ENCODE results near the gene PRAMEF26. TPM values are rescaled to one million over a fixed set of nuclear protein-coding genes. Genes with fewer than 3 reads are reported as not detected.
"Not testable (repeated sequence)": the region's sequence is repeated elsewhere in the genome, so short reads cannot be mapped to it uniquely, and the experiment has no call there.

The PRAMEF26 gene
- total RNA-seq: not detected
- not detected for polyA plus RNA-seq
- long read RNA-seq, donor 1: 0 reads
- long read RNA-seq, donor 2: 0 reads
- long read RNA-seq, donor 3: 0 reads
- long read RNA-seq, donor 4: 0 reads
- long read RNA-seq, donor 5: 0 reads

DNA sequence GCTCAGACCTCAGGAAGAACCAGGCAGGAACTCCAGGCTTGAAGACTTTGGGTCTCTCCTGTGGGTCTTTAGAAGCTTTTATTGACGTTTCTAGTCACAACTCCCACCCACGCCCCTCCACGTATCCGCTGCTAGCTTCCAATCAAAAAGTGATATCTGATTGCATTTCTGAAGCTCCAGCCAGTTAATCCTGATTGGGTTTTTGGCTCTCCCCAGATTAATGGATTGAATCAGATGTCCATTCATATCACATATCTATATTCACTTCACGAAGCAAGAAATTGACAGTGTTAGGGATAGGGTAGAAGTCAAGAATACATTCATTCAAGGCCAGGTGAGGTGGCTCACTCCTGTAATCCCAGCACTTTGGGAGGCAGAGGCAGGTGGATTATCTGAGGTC is at the start of gene PRAMEF26:
PRAMEF26 (minus strand) TSS at position 101 of the 400 bp plus-strand sequence. CDS start 2,914 bp downstream, outside the sequence.
- H3K4me1 ChIP-seq (ENCODE audit: control insufficient read depth in 5 of 5, insufficient read depth in 5 of 5, low read length in 5 of 5); ATAC-seq (ENCODE audit: insufficient read depth, low FRiP score); H3K36me3 ChIP-seq (ENCODE audit: control insufficient read depth in 4 of 4, insufficient read depth in 4 of 4, low read length in 4 of 4); DNase-seq; H3K27me3 ChIP-seq (ENCODE audit: control insufficient read depth in 3 of 3, insufficient read depth in 3 of 3, low read length in 2 of 3); H3K27ac ChIP-seq (ENCODE audit: low read depth in 1 of 2, low read length in 1 of 2); H3K9ac ChIP-seq (ENCODE audit: insufficient read depth in 1 of 2, low read length in 2 of 2); H3K4me3 ChIP-seq; H3K9me3 ChIP-seq (ENCODE audit: control insufficient read depth in 4 of 4, insufficient read depth in 3 of 4, low read length in 3 of 4): not testable (repeated sequence)
- 83 to 100% methylated on average over 1 of the region's 5 CpGs for WGBS, 2 donors

DNA sequence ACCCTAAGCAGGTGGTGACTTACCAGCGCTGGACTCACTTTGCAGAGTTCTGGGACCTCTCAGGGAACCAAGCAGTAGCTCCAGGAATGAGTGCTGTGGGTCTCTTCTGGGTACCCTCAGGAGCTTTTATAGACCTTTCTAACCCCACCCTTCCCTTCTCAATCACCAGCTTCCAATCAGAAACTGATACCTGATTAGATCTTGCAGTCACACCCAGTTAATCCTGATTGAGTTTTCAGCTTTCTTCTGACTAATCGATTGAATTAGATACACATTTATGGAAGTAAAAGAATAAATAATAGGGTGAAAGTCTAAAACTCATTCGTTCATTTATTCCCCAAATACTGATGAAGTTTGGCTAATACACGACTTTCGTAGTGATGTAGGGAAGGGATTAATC is 45.5 kb upstream of the PRAMEF26 start, which contains the start of gene PRAMEF13:
PRAMEF13 (minus strand) TSS at position 101 of the 400 bp plus-strand sequence. CDS start 1,820 bp downstream, outside the sequence.
- not testable (repeated sequence) for ATAC-seq (ENCODE audit: insufficient read depth, low FRiP score); H3K4me3 ChIP-seq; H3K27ac ChIP-seq (ENCODE audit: low read depth in 1 of 2, low read length in 1 of 2); H3K9me3 ChIP-seq (ENCODE audit: control insufficient read depth in 4 of 4, insufficient read depth in 3 of 4, low read length in 3 of 4); H3K4me1 ChIP-seq (ENCODE audit: control insufficient read depth in 5 of 5, insufficient read depth in 5 of 5, low read length in 5 of 5); H3K27me3 ChIP-seq (ENCODE audit: control insufficient read depth in 3 of 3, insufficient read depth in 3 of 3, low read length in 2 of 3); H3K9ac ChIP-seq (ENCODE audit: insufficient read depth in 1 of 2, low read length in 2 of 2); DNase-seq; H3K36me3 ChIP-seq (ENCODE audit: control insufficient read depth in 4 of 4, insufficient read depth in 4 of 4, low read length in 4 of 4)
- 100% methylated on average over 1 of the region's 5 CpGs; no CpG with 5 or more reads in 1 of the 2 donors for WGBS, 2 donors

DNA sequence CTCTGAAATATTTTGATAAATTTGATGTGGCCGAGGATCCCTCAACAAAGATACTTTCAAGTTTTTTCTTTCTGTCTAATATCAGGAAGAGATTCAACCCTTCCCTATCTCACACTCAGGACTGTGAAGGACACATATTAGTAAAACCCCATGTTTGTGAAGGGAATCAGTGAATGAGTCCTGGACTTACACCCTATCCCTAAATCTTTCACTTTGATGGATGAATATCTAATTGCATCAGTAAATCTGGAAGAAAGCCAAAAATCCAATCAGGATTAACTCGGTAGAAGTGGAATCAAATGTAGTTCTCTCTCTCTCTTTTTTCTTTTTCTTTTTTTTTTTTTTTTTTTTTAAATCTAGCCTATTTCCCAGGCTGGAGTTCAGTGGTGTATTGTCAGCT is 15.7 kb upstream of the PRAMEF26 start, which contains the start of gene PRAMEF9:
PRAMEF9 (plus strand) TSS at position 301 of the 400 bp plus-strand sequence. CDS start 3,433 bp downstream, outside the sequence.
- 94 to 100% methylated on average over 1 of the region's 2 CpGs for WGBS, 2 donors
- not testable (repeated sequence) for H3K9me3 ChIP-seq (ENCODE audit: control insufficient read depth in 4 of 4, insufficient read depth in 3 of 4, low read length in 3 of 4); DNase-seq; H3K36me3 ChIP-seq (ENCODE audit: control insufficient read depth in 4 of 4, insufficient read depth in 4 of 4, low read length in 4 of 4); H3K27ac ChIP-seq (ENCODE audit: low read depth in 1 of 2, low read length in 1 of 2); H3K4me1 ChIP-seq (ENCODE audit: control insufficient read depth in 5 of 5, insufficient read depth in 5 of 5, low read length in 5 of 5); ATAC-seq (ENCODE audit: insufficient read depth, low FRiP score); H3K9ac ChIP-seq (ENCODE audit: insufficient read depth in 1 of 2, low read length in 2 of 2); H3K4me3 ChIP-seq; H3K27me3 ChIP-seq (ENCODE audit: control insufficient read depth in 3 of 3, insufficient read depth in 3 of 3, low read length in 2 of 3)

DNA sequence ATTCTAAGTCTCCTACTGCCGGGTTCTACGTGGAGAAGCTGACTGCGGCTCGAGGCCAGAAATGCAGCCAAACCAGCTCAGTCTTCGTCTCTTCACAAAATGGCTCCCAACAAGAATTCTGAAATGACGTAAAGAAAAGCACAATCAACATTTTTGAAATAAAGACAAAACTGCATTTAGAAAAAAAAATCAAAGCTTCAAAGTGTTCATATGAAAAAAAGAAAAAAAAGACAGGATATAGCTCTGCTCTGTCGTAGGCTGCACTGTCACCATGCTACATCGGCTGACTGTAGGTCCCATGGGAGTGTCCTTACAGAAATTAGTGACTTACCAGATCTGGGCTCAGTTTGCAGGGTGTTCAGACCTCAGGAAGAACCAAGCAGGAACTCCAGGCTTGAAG is 9.7 kb upstream of the PRAMEF26 start, which contains the start of gene HNRNPCL4:
HNRNPCL4 (minus strand) TSS at position 101 of the 400 bp plus-strand sequence. CDS start 164 bp downstream, outside the sequence.
- no CpG with 5 or more reads among the region's 8 CpGs for WGBS, 2 donors
- H3K4me1 ChIP-seq (ENCODE audit: control insufficient read depth in 5 of 5, insufficient read depth in 5 of 5, low read length in 5 of 5); H3K36me3 ChIP-seq (ENCODE audit: control insufficient read depth in 4 of 4, insufficient read depth in 4 of 4, low read length in 4 of 4); H3K9me3 ChIP-seq (ENCODE audit: control insufficient read depth in 4 of 4, insufficient read depth in 3 of 4, low read length in 3 of 4); H3K27me3 ChIP-seq (ENCODE audit: control insufficient read depth in 3 of 3, insufficient read depth in 3 of 3, low read length in 2 of 3); H3K4me3 ChIP-seq; H3K9ac ChIP-seq (ENCODE audit: insufficient read depth in 1 of 2, low read length in 2 of 2); ATAC-seq (ENCODE audit: insufficient read depth, low FRiP score); DNase-seq; H3K27ac ChIP-seq (ENCODE audit: low read depth in 1 of 2, low read length in 1 of 2): not testable (repeated sequence)

DNA sequence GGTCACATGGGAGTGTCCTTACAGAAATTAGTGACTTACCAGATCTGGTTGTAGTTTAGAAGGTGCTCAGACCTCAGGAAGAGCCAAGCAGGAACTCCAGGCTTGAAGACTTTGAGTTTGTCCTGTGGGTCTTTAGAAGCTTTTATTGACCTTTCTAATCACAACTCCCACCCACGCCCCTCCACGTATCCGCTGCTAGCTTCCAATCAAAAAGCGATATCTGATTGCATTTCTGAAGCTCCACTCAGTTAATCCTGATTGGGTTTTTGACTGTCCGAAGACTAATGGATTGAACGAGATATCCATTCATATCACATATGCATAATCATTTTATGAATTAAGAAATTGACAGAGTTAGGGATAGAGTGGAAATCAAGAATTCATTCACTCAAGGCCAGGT is 39.1 kb downstream of the PRAMEF26 start, which contains the start of gene HNRNPCL2:
HNRNPCL2 (minus strand) TSS at position 101 of the 400 bp plus-strand sequence. CDS start 454 bp downstream, outside the sequence.
- not testable (repeated sequence) for H3K9me3 ChIP-seq (ENCODE audit: control insufficient read depth in 4 of 4, insufficient read depth in 3 of 4, low read length in 3 of 4); H3K9ac ChIP-seq (ENCODE audit: insufficient read depth in 1 of 2, low read length in 2 of 2); H3K4me1 ChIP-seq (ENCODE audit: control insufficient read depth in 5 of 5, insufficient read depth in 5 of 5, low read length in 5 of 5); ATAC-seq (ENCODE audit: insufficient read depth, low FRiP score); H3K4me3 ChIP-seq; DNase-seq; H3K27ac ChIP-seq (ENCODE audit: low read depth in 1 of 2, low read length in 1 of 2); H3K36me3 ChIP-seq (ENCODE audit: control insufficient read depth in 4 of 4, insufficient read depth in 4 of 4, low read length in 4 of 4); H3K27me3 ChIP-seq (ENCODE audit: control insufficient read depth in 3 of 3, insufficient read depth in 3 of 3, low read length in 2 of 3)
- 94% methylated on average over 6 of the region's 6 CpGs for WGBS, 2 donors

Other genes starting within 250 kb of the PRAMEF26 start
- not detected for gene PRAMEF7, start 239.4 kb downstream of the PRAMEF26 start, total RNA-seq
- not detected for gene PRAMEF7, start 239.4 kb downstream of the PRAMEF26 start, polyA plus RNA-seq
- gene PRAMEF6, start 208.4 kb downstream of the PRAMEF26 start, total RNA-seq: not detected
- not detected for gene PRAMEF6, start 208.4 kb downstream of the PRAMEF26 start, polyA plus RNA-seq
- not detected for gene PRAMEF27, start 99.4 kb downstream of the PRAMEF26 start, total RNA-seq
- not detected for gene PRAMEF27, start 99.4 kb downstream of the PRAMEF26 start, polyA plus RNA-seq
- gene HNRNPCL3, start 95.2 kb downstream of the PRAMEF26 start, total RNA-seq: not detected
- gene HNRNPCL3, start 95.2 kb downstream of the PRAMEF26 start, polyA plus RNA-seq: not detected
- gene PRAMEF25, start 85.2 kb downstream of the PRAMEF26 start, total RNA-seq: not detected
- not detected for gene PRAMEF25, start 85.2 kb downstream of the PRAMEF26 start, polyA plus RNA-seq
- gene HNRNPCL2, start 39.2 kb downstream of the PRAMEF26 start, total RNA-seq: not detected
- gene HNRNPCL2, start 39.2 kb downstream of the PRAMEF26 start, polyA plus RNA-seq: not detected
- not detected for gene HNRNPCL4, start 9.6 kb upstream of the PRAMEF26 start, total RNA-seq
- gene HNRNPCL4, start 9.6 kb upstream of the PRAMEF26 start, polyA plus RNA-seq: not detected
- gene PRAMEF9, start 15.8 kb upstream of the PRAMEF26 start, total RNA-seq: not detected
- gene PRAMEF9, start 15.8 kb upstream of the PRAMEF26 start, polyA plus RNA-seq: not detected
- gene PRAMEF13, start 45.4 kb upstream of the PRAMEF26 start, total RNA-seq: not detected
- not detected for gene PRAMEF13, start 45.4 kb upstream of the PRAMEF26 start, polyA plus RNA-seq
- not detected for gene PRAMEF18, start 70.1 kb upstream of the PRAMEF26 start, total RNA-seq
- not detected for gene PRAMEF18, start 70.1 kb upstream of the PRAMEF26 start, polyA plus RNA-seq
- not detected for gene PRAMEF5, start 98.2 kb upstream of the PRAMEF26 start, total RNA-seq
- not detected for gene PRAMEF5, start 98.2 kb upstream of the PRAMEF26 start, polyA plus RNA-seq
- gene PRAMEF8, start 129.1 kb upstream of the PRAMEF26 start, total RNA-seq: not detected
- not detected for gene PRAMEF8, start 129.1 kb upstream of the PRAMEF26 start, polyA plus RNA-seq
- not detected for gene PRAMEF33, start 147.5 kb upstream of the PRAMEF26 start, total RNA-seq
- not detected for gene PRAMEF33, start 147.5 kb upstream of the PRAMEF26 start, polyA plus RNA-seq
- gene PRAMEF15, start 159.6 kb upstream of the PRAMEF26 start, total RNA-seq: not detected
- not detected for gene PRAMEF15, start 159.6 kb upstream of the PRAMEF26 start, polyA plus RNA-seq
- gene PRAMEF14, start 191.1 kb upstream of the PRAMEF26 start, total RNA-seq: not detected
- gene PRAMEF14, start 191.1 kb upstream of the PRAMEF26 start, polyA plus RNA-seq: not detected
- gene PRAMEF19, start 215.9 kb upstream of the PRAMEF26 start, total RNA-seq: not detected
- not detected for gene PRAMEF19, start 215.9 kb upstream of the PRAMEF26 start, polyA plus RNA-seq
- not detected for gene PRAMEF17, start 233.6 kb upstream of the PRAMEF26 start, total RNA-seq
- not detected for gene PRAMEF17, start 233.6 kb upstream of the PRAMEF26 start, polyA plus RNA-seq